NCI-H2107 treated with DMSO at 0.1 percent for 48 hours (cell line): ENCODE results near the gene ADCY9.

Experiments used
- DNase-seq: peaks from one replicate; lab custom pipeline; 2025; ENCODE audit not compliant: unreplicated experiment; lab: John Stamatoyannopoulos, UW

The ADCY9 gene

GRCh38 chr16:4123616-4124300, 7.5 kb upstream of the ADCY9 start:
- DNase-seq = no peak

GRCh38 chr16:4120176-4120575, 3.9 kb upstream of the ADCY9 start:
- no peak for DNase-seq

- DNase-seq = no peak
Observed at GRCh38 chr16:4117250-4117578, 972 bp upstream of the ADCY9 start.

- no peak for DNase-seq
Observed at GRCh38 chr16:4115949-4116318, 308 bp downstream of the ADCY9 start.

- no peak for DNase-seq
Observed at GRCh38 chr16:4115209-4115948, 863 bp downstream of the ADCY9 start.

GRCh38 chr16:4114257-4115208, 1.7 kb downstream of the ADCY9 start:
- no peak for DNase-seq

GRCh38 chr16:4113358-4114256, 2.6 kb downstream of the ADCY9 start:
- DNase-seq = no peak

GRCh38 chr16:4111748-4112696, 4.2 kb downstream of the ADCY9 start:
- DNase-seq = no peak

GRCh38 chr16:4110680-4111079, 5.6 kb downstream of the ADCY9 start:
- no peak for DNase-seq

- no peak for DNase-seq
Observed at GRCh38 chr16:4110065-4110464, 6.2 kb downstream of the ADCY9 start.

GRCh38 chr16:4109250-4109736, 6.9 kb downstream of the ADCY9 start:
- no peak for DNase-seq

GRCh38 chr16:4106516-4106915, 9.7 kb downstream of the ADCY9 start:
- DNase-seq = no peak

GRCh38 chr16:4105848-4106247, 10.4 kb downstream of the ADCY9 start:
- DNase-seq = no peak

GRCh38 chr16:4103745-4104144, 12.5 kb downstream of the ADCY9 start:
- DNase-seq = no peak

- DNase-seq = no peak
Observed at GRCh38 chr16:4101421-4102219, 14.6 kb downstream of the ADCY9 start.

- DNase-seq = no peak
Observed at GRCh38 chr16:4098501-4098900, 17.7 kb downstream of the ADCY9 start.

- DNase-seq = no peak
Observed at GRCh38 chr16:4097826-4098240, 18.4 kb downstream of the ADCY9 start.

GRCh38 chr16:4096509-4096908, 19.7 kb downstream of the ADCY9 start:
- no peak for DNase-seq
